A673 (cell line): Measurements from ENCODE around the gene EIF3A. TPM values are rescaled to one million over a fixed set of nuclear protein-coding genes. Genes with fewer than 3 reads are reported as not detected.
"Not testable (repeated sequence)": the region's sequence is repeated elsewhere in the genome, so short reads cannot be mapped to it uniquely, and the experiment has no call there.

Source experiments
- BruUV-seq: library from RNA; stranded (reverse); fragments of 400-500 nt; replicated peaks from 2 replicates; lab custom pipeline; 2021; lab: Mats Ljungman, UMichigan
- CTCF ChIA-PET: fragments of 300-600 bp; sonication (Branson Sonifier 250); formaldehyde crosslinking; loops from one replicate; lab custom pipeline; 2022; ENCODE audit warnings: antibody characterized with exemption; lab: Charles Lee
- POLR2A ChIA-PET: fragments of 300-600 bp; sonication (Branson Sonifier 250); formaldehyde crosslinking; loops from one replicate; lab custom pipeline; 2022; ENCODE audit warnings: antibody characterized with exemption; ENCODE audit not compliant: low non-redundant PET; lab: Charles Lee
- DNase-seq: peaks from one replicate; pipeline ENCODE4 v3.0.0-alpha.2; 2015; ENCODE audit warnings: low spot score
- H3K27ac ChIP-seq: fragments of 200-600 bp; sonication (generic); 2 replicates; pipeline ENCODE4 v1.5.1; 2016; ENCODE audit warnings: mixed run types, low read depth, mild to moderate bottlenecking, mixed read lengths, antibody characterized with exemption, low read length; ENCODE audit not compliant: poor library complexity, severe bottlenecking
- H3K27me3 ChIP-seq: fragments of 200-600 bp; sonication (generic); replicated peaks from 2 replicates; pipeline ENCODE4 v1.6.1; 2017; ENCODE audit warnings: mixed run types, low read depth, mild to moderate bottlenecking, mixed read lengths, antibody characterized with exemption, low read length; ENCODE audit not compliant: insufficient read depth, poor library complexity
- H3K36me3 ChIP-seq: fragments of 200-600 bp; sonication (generic); 2 replicates; pipeline ENCODE4 v1.6.1; 2016; ENCODE audit warnings: mixed run types, mild to moderate bottlenecking, mixed read lengths, antibody characterized with exemption, low read length; ENCODE audit not compliant: insufficient read depth, poor library complexity, severe bottlenecking
- H3K4me1 ChIP-seq: fragments of 200-600 bp; sonication (generic); 2 replicates; pipeline ENCODE4 v1.6.1; 2017; ENCODE audit warnings: mixed run types, mild to moderate bottlenecking, mixed read lengths, antibody characterized with exemption, low read length; ENCODE audit not compliant: insufficient read depth, poor library complexity, severe bottlenecking
- H3K4me3 ChIP-seq: fragments of 200-600 bp; sonication (generic); 2 replicates; pipeline ENCODE4 v1.5.1; 2016; ENCODE audit warnings: low read depth, mixed run types, mild to moderate bottlenecking, mixed read lengths, low read length; ENCODE audit not compliant: poor library complexity, severe bottlenecking
- H3K9me3 ChIP-seq: fragments of 200-600 bp; sonication (generic); 2 replicates; pipeline ENCODE4 v1.6.1; 2016; ENCODE audit warnings: mixed run types, low read depth, mild to moderate bottlenecking, mixed read lengths, antibody characterized with exemption, low read length; ENCODE audit not compliant: poor library complexity, severe bottlenecking
- CTCF ChIP-seq: fragments of 300-800, 200-600 bp; sonication (generic); conservative IDR thresholded peaks from 2 replicates; pipeline ENCODE4 v1.5.1; 2017; ENCODE audit warnings: low read depth, mild to moderate bottlenecking, antibody characterized with exemption, low read length, moderate library complexity, mixed read lengths
- EZH2 ChIP-seq: fragments of 200-600 bp; sonication (generic); IDR thresholded peaks from 2 replicates; pipeline ENCODE4 v1.6.1; 2017; ENCODE audit warnings: borderline replicate concordance, low read depth, mild to moderate bottlenecking, mixed read lengths, antibody characterized with exemption, low read length; ENCODE audit not compliant: poor library complexity, severe bottlenecking
- intact Hi-C: fragments of 100-400 bp; cut with micrococcal nuclease; formaldehyde crosslinking; loops from one replicate; pipeline ENCODE4 v1.10.0; 2022; ENCODE audit not compliant: unreplicated experiment
- total RNA-seq: library from RNA; stranded (reverse); gene quantifications from 2 replicates; pipeline ENCODE4 v1.2.3, GENCODE V29; 2021

The EIF3A gene
- total RNA-seq, 1 experiment from 2014 or later, result 181 TPM

GRCh38 chr10:119113751-119114732 is 33.4 kb upstream of the EIF3A start:
- no peaks in the 10 kb centered on the region for H3K4me1 ChIP-seq
- DNase-seq, result no peak
- H3K27ac ChIP-seq, result peak overlapping the region; percentile 16
- POLR2A ChIA-PET, result no interaction called here
- TF ChIP-seq EZH2 (no peak), CTCF (no peak)
- H3K36me3 ChIP-seq, result peaks cover 37% of the 10 kb centered on the region
- no peaks in the 10 kb centered on the region for H3K9me3 ChIP-seq
- CTCF ChIA-PET, result interaction anchor here (0.6 kb wide), 1 partner anchor 494 kb away, joined by 3 read pairs; no protein-coding TSS in a partner anchor
- no peaks in the 10 kb centered on the region for H3K27me3 ChIP-seq
- no TSS peak for BruUV-seq
- H3K4me3 ChIP-seq, result no peak overlapping the region
- intact Hi-C loops, result no loop called here

GRCh38 chr10:119112056-119112455 is 31.4 kb upstream of the EIF3A start:
- ChIA-PET CTCF (no interaction called here), POLR2A (no interaction called here)
- intact Hi-C loops, result no loop called here
- TF ChIP-seq CTCF, result no peak
- DNase-seq, result no peak
- H3K27me3 ChIP-seq, result no peaks in the 10 kb centered on the region
- peaks cover 41% of the 10 kb centered on the region for H3K36me3 ChIP-seq
- H3K27ac ChIP-seq, result no peak overlapping the region
- H3K4me3 ChIP-seq, result no peak overlapping the region
- no peaks in the 10 kb centered on the region for H3K4me1 ChIP-seq
- H3K9me3 ChIP-seq, result no peaks in the 10 kb centered on the region
- BruUV-seq, result no TSS peak

GRCh38 chr10:119107771-119108170 is 27.2 kb upstream of the EIF3A start:
- DNase-seq, H3K4me1 ChIP-seq, H3K27me3 ChIP-seq, POLR2A ChIA-PET, H3K9me3 ChIP-seq, H3K4me3 ChIP-seq, BruUV-seq, intact Hi-C loops, H3K27ac ChIP-seq: not testable (repeated sequence)
- peaks cover 30% of the 10 kb centered on the region for H3K36me3 ChIP-seq
- CTCF ChIA-PET, result interaction anchor here (0.6 kb wide), 1 partner anchor 1565 kb away, joined by 4 read pairs; the partner anchor contains the start of gene EMX2

GRCh38 chr10:119107106-119107505 is 26.5 kb upstream of the EIF3A start:
- H3K27ac ChIP-seq, H3K4me1 ChIP-seq, POLR2A ChIA-PET, BruUV-seq, intact Hi-C loops, H3K4me3 ChIP-seq, H3K9me3 ChIP-seq, DNase-seq, H3K27me3 ChIP-seq: not testable (repeated sequence)
- CTCF ChIA-PET, result interaction anchor here (0.6 kb wide), 1 partner anchor 1565 kb away, joined by 4 read pairs; the partner anchor contains the start of gene EMX2
- peaks cover 25% of the 10 kb centered on the region for H3K36me3 ChIP-seq

GRCh38 chr10:119105899-119106298 is 25.3 kb upstream of the EIF3A start:
- intact Hi-C loops, H3K4me3 ChIP-seq, BruUV-seq, DNase-seq, H3K27ac ChIP-seq, POLR2A ChIA-PET, H3K9me3 ChIP-seq, H3K27me3 ChIP-seq, H3K4me1 ChIP-seq, CTCF ChIA-PET: not testable (repeated sequence)
- H3K36me3 ChIP-seq, result peaks cover 15% of the 10 kb centered on the region
